K562 (cell line): ENCODE data around the gene TARS1. TPM values are rescaled to one million over a fixed set of nuclear protein-coding genes. Genes with fewer than 3 reads are reported as not detected.

Source experiments
- ATAC-seq: fragments of 200-7000 bp; cut with Tn5 transposase; 3 replicates; pipeline ENCODE4 v1.9.1; 2020; ENCODE audit warnings: moderate library complexity
- BruUV-seq: library from RNA; stranded (reverse); fragments of 400-500 nt; replicated peaks from 2 replicates; lab custom pipeline; 2021; lab: Mats Ljungman, UMichigan
- CTCF ChIA-PET: fragments of 300-600 bp; formaldehyde crosslinking; extraction: SDS; loops from one replicate; lab custom pipeline; 2021; ENCODE audit warnings: low intra/inter-chr PET ratio; lab: Yijun Ruan, JAX
- POLR2A ChIA-PET: fragments of 300-600, 350-650 bp; sonication (Branson Sonifier 250); formaldehyde crosslinking; extraction: SDS; loops from one replicate; lab custom pipeline; 2021; ENCODE audit warnings: antibody characterized with exemption, inconsistent platforms; lab: Yijun Ruan, JAX
- DNase-seq, 4 experiments: peaks; one replicate each; pipeline versions ENCODE4 v3.0.0 to v3.0.0-alpha.2; 2011 to 2018; ENCODE audit warnings: low spot score in 3 of 4, mixed read lengths in 3 of 4; ENCODE audit errors: extremely low read depth in 1 of 4
- FAIRE-seq: peaks from 2 replicates; lab custom pipeline; 2011; peaks lifted over from hg19 to GRCh38; lab: Jason Lieb, UNC
- H2AFZ ChIP-seq: 2 replicates; pipeline ENCODE4 v1.6.0; 2011; ENCODE audit warnings: low read depth, low read length, control low read depth, inconsistent platforms
- H3K27ac ChIP-seq: fragments of 200-600 bp; 3 replicates; pipeline ENCODE4 v1.8.0; 2011; ENCODE audit warnings: low read depth, mild to moderate bottlenecking, control low read depth, inconsistent platforms, low read length, moderate library complexity, mixed read lengths; ENCODE audit errors: extremely low read depth
- H3K27me3 ChIP-seq, 2 experiments: fragments of 300-600 bp in 1 of 2; 2 replicates in 1 of 2; 3 replicates in 1 of 2; pipeline versions ENCODE4 v1.6.0 to v1.8.0; 2011; ENCODE audit warnings: inconsistent platforms in 2 of 2, low read length in 2 of 2, mild to moderate bottlenecking in 1 of 2, mixed read lengths in 1 of 2, moderate library complexity in 1 of 2; ENCODE audit not compliant: control insufficient read depth in 2 of 2, insufficient read depth in 2 of 2
- H3K36me3 ChIP-seq: fragments of 300-600 bp; 3 replicates; pipeline ENCODE4 v1.8.0; 2011; ENCODE audit warnings: mild to moderate bottlenecking, low read length, inconsistent platforms; ENCODE audit not compliant: control insufficient read depth, insufficient read depth
- H3K4me1 ChIP-seq, 2 experiments: fragments of 200-600 bp in 1 of 2; replicated peaks in 1 of 2; 2 replicates in 1 of 2; 3 replicates in 1 of 2; pipeline versions ENCODE4 v1.5.1 to v1.8.0; 2011; ENCODE audit warnings: inconsistent platforms in 2 of 2, low read length in 2 of 2, mild to moderate bottlenecking in 1 of 2, mixed read lengths in 1 of 2, moderate library complexity in 1 of 2; ENCODE audit not compliant: control insufficient read depth in 2 of 2, insufficient read depth in 2 of 2
- H3K4me2 ChIP-seq: 2 replicates; pipeline ENCODE4 v1.6.1; 2011; ENCODE audit warnings: low read length, control low read depth, inconsistent platforms, mixed read lengths; ENCODE audit not compliant: insufficient read depth
- H3K4me3 ChIP-seq: fragments of 200-600 bp; sonication (generic), shearing (Covaris generic); 2 replicates; pipeline ENCODE4 v1.5.1; 2016; ENCODE audit warnings: control low read depth, inconsistent platforms
- H3K79me2 ChIP-seq: fragments of 200-600 bp; 3 replicates; pipeline ENCODE4 v1.8.0; 2011; ENCODE audit warnings: low read length, inconsistent platforms; ENCODE audit not compliant: control insufficient read depth, insufficient read depth
- H3K9ac ChIP-seq, 2 experiments: 2 replicates each; pipeline versions ENCODE4 v1.6.0 to v1.6.1; 2011; ENCODE audit warnings: low read depth in 2 of 2, low read length in 2 of 2, control low read depth in 1 of 2, inconsistent platforms in 1 of 2, mild to moderate bottlenecking in 1 of 2, mixed read lengths in 1 of 2; ENCODE audit not compliant: insufficient read depth in 1 of 2
- H3K9me1 ChIP-seq: one replicate; pipeline ENCODE4 v1.6.0; 2011; ENCODE audit warnings: inconsistent platforms, mild to moderate bottlenecking, low read length, moderate library complexity; ENCODE audit not compliant: control insufficient read depth, insufficient read depth
- H3K9me3 ChIP-seq: replicated peaks from 2 replicates; pipeline ENCODE4 v1.5.1; 2011; ENCODE audit warnings: low read depth, low read length, inconsistent platforms; ENCODE audit not compliant: control insufficient read depth, insufficient read depth
- H4K20me1 ChIP-seq: replicated peaks from 2 replicates; pipeline ENCODE4 v1.6.1; 2011; ENCODE audit warnings: low read length, inconsistent platforms, mixed read lengths; ENCODE audit not compliant: control insufficient read depth, insufficient read depth
- DNMT1 ChIP-seq: fragments of 450-650 bp; IDR thresholded peaks from 2 replicates; pipeline ENCODE4 v1.6.1; 2016; ENCODE audit warnings: antibody characterized with exemption, mild to moderate bottlenecking
- NBN ChIP-seq: fragments of 450-650 bp; IDR thresholded peaks from 2 replicates; pipeline ENCODE4 v1.6.1; 2016; ENCODE audit warnings: low read depth, mild to moderate bottlenecking
- RAD51 ChIP-seq: fragments of 450-650 bp; IDR thresholded peaks from 2 replicates; pipeline ENCODE4 v1.7.1; 2016; ENCODE audit warnings: low read depth, mild to moderate bottlenecking, borderline replicate concordance
- RBFOX2 ChIP-seq: fragments of 200-400 bp; formaldehyde crosslinking; IDR thresholded peaks from 2 replicates; pipeline ENCODE4 v1.6.1; 2017; ENCODE audit warnings: low read depth, mild to moderate bottlenecking, low read length, moderate library complexity
- SAFB ChIP-seq: fragments of 200-400 bp; formaldehyde crosslinking; IDR thresholded peaks from 2 replicates; pipeline ENCODE4 v1.6.1; 2017; ENCODE audit warnings: low read depth, low read length, borderline replicate concordance
- WHSC1 ChIP-seq: IDR thresholded peaks from one replicate; pipeline ENCODE4 v1.6.1; 2012; ENCODE audit warnings: low read length, control low read depth, inconsistent platforms
- ZBED1 ChIP-seq: IDR thresholded peaks from 2 replicates; pipeline ENCODE4 v1.6.1; 2014
- ZNF143 ChIP-seq: sonication (generic); formaldehyde crosslinking; IDR thresholded peaks from 2 replicates; pipeline ENCODE4 v1.9.0; 2022; ENCODE audit warnings: mild to moderate bottlenecking, missing genetic modification reagents
- ZNF75A ChIP-seq: fragments of 450-650 bp; formaldehyde crosslinking; IDR thresholded peaks from 2 replicates; pipeline ENCODE4 v1.4.0; 2020; ENCODE audit warnings: mild to moderate bottlenecking
- ZNF77 ChIP-seq: fragments of 250-450 bp; sonication (Bioruptor Pico); IDR thresholded peaks from 2 replicates; pipeline ENCODE4 v1.5.0; 2020
- WGBS: fragments of 100-300 bp; shearing (Covaris generic); methylation state at CpG from one replicate; pipeline ENCODE4 v1.1.6; 2016; ENCODE audit warnings: low coverage, mixed read lengths; ENCODE audit not compliant: insufficient coverage; ENCODE audit errors: missing lambda C conversion rate; 5-methylcytosine and 5-hydroxymethylcytosine counted together
- in situ Hi-C: fragments of 300-500 bp; cut with MboI; formaldehyde crosslinking; loops from 4 replicates; pipeline ENCODE4 v1.15.0; 2018; ENCODE audit warnings: inconsistent platforms, mixed read lengths
- intact Hi-C: fragments of 100-400 bp; cut with micrococcal nuclease; formaldehyde crosslinking; loops from 2 replicates; pipeline ENCODE4 v1.14.2; 2022
- polyA plus RNA-seq, 8 experiments: library from polyadenylated mRNA; depleted of rRNA in 4 of 8; stranded (reverse) in 5 of 8; unstranded in 3 of 8; fragments of >200 nt; fragmentation: Nextera tagmentation in 2 of 8; fragmentation: Illumina TruSeq in 1 of 8; extraction: Ambion mirVana in 2 of 8; extraction: Trizol in 1 of 8; gene quantifications; 2 replicates each; pipeline versions ENCODE4 v1.2.1 to v1.2.3, GENCODE V29; 2011 to 2014; ENCODE audit warnings: inconsistent platforms in 1 of 8, missing spikeins in 1 of 8
- total RNA-seq, 7 experiments: library from RNA; depleted of rRNA in 6 of 7; stranded (reverse); fragments of >200 nt in 6 of 7; fragmentation: Illumina TruSeq in 2 of 7; extraction: Trizol in 2 of 7; gene quantifications; 2 replicates each; pipeline versions ENCODE4 v1.2.1 to v1.2.3, GENCODE V29; 2011 to 2021; ENCODE audit warnings: low replicate concordance in 1 of 7
- TF ChIP-seq, protein P1 (sequence below): sonication (generic); formaldehyde crosslinking; IDR thresholded peaks from 2 replicates; pipeline ENCODE4 v1.8.1; 2023; ENCODE audit warnings: missing genetic modification reagents, mild to moderate bottlenecking, borderline replicate concordance
- TF ChIP-seq, protein P2 (sequence below): sonication (generic); formaldehyde crosslinking; IDR thresholded peaks from 2 replicates; pipeline ENCODE4 v1.8.0; 2022; ENCODE audit warnings: mild to moderate bottlenecking, missing genetic modification reagents
- TF ChIP-seq, protein P3 (sequence below): fragments of 450-650 bp; IDR thresholded peaks from 2 replicates; pipeline ENCODE4 v1.6.1; 2016

The TARS1 gene
- total and polyA plus RNA-seq, 9 of the 15 experiments (the other 6 are each of a cell fraction or from before 2014, with no cell fraction given) = 263 to 518 (median 439) TPM

DNA sequence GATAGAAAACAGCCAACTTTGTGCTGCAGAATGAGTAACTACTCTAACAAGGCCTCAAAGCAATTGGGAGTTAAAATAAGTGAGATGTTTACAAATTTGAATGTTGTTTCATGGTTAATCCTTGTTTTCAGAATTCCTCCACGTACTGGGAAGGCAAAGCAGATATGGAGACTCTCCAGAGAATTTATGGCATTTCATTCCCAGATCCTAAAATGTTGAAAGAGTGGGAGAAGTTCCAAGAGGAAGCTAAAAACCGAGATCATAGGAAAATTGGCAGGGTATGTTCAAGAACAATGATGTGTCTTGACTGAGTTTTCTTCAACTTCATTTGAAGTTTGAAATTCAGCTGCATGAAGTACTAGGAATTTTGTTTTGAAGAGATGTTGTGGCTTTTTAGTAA, 16.4 kb downstream of the TARS1 start (continued):
- TF ChIP-seq, protein P1, sequence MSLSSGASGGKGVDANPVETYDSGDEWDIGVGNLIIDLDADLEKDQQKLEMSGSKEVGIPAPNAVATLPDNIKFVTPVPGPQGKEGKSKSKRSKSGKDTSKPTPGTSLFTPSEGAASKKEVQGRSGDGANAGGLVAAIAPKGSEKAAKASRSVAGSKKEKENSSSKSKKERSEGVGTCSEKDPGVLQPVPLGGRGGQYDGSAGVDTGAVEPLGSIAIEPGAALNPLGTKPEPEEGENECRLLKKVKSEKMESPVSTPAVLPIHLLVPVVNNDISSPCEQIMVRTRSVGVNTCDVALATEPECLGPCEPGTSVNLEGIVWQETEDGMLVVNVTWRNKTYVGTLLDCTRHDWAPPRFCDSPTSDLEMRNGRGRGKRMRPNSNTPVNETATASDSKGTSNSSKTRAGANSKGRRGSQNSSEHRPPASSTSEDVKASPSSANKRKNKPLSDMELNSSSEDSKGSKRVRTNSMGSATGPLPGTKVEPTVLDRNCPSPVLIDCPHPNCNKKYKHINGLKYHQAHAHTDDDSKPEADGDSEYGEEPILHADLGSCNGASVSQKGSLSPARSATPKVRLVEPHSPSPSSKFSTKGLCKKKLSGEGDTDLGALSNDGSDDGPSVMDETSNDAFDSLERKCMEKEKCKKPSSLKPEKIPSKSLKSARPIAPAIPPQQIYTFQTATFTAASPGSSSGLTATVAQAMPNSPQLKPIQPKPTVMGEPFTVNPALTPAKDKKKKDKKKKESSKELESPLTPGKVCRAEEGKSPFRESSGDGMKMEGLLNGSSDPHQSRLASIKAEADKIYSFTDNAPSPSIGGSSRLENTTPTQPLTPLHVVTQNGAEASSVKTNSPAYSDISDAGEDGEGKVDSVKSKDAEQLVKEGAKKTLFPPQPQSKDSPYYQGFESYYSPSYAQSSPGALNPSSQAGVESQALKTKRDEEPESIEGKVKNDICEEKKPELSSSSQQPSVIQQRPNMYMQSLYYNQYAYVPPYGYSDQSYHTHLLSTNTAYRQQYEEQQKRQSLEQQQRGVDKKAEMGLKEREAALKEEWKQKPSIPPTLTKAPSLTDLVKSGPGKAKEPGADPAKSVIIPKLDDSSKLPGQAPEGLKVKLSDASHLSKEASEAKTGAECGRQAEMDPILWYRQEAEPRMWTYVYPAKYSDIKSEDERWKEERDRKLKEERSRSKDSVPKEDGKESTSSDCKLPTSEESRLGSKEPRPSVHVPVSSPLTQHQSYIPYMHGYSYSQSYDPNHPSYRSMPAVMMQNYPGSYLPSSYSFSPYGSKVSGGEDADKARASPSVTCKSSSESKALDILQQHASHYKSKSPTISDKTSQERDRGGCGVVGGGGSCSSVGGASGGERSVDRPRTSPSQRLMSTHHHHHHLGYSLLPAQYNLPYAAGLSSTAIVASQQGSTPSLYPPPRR (CRISPR knock-in tag) = no peak
- no peak for TF ChIP-seq ZNF75A
- TF ChIP-seq ZNF143 (CRISPR knock-in tag) = no peak
- TF ChIP-seq RAD51 = no peak
- TF ChIP-seq WHSC1 = no peak
- TF ChIP-seq SAFB = no peak
- TF ChIP-seq, all 486 proteins: peak for 0

DNA sequence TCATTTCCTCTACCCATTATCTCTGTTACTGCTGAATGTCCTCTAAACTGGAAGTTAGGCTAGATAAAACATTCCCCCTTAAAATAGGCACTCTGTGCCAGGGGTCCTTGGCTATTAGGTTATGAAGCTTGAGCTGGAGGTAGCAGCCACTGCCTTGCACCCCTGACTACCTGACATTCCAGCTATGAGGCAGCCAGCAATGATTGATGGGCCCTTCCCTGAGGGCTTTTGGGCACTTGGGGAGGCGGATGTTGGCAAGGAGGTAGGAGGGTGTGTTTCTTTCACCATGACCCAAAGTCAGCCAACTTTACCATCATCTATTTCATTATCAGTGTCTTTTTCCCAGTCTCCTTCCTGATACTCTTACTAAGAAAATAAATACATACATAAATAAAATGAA, 17.1 kb downstream of the TARS1 start:
- 100% methylated on average over 1 of the region's 1 CpG for WGBS
- ChIA-PET POLR2A (interaction anchor here (0.7 to 6.7 kb wide), 7 partner anchors 9 to 1008 kb away, joined by 3 to 52 read pairs (median 5); partner anchors contain the start of gene TARS1), CTCF (no interaction called here)
- Histone ChIP-seq H4K20me1 (no peaks in the 10 kb centered on the region), H3K4me2 (no peak overlapping the region), H3K27me3 (no peaks in the 10 kb centered on the region), H3K9me1 (no peaks in the 10 kb centered on the region), H3K27ac (no peak overlapping the region), H3K4me1 (peaks cover 0 to 9% of the 10 kb centered on the region in 2 experiments; a peak in 3 of 5 replicates), H2AFZ (no peak overlapping the region), H3K4me3 (no peak overlapping the region), H3K9ac (no peak overlapping the region), H3K9me3 (no peaks in the 10 kb centered on the region), H3K79me2 (peaks cover 21% of the 10 kb centered on the region; the same call in 2 of the 3 replicates), H3K36me3 (peaks cover 99% of the 10 kb centered on the region)
- ATAC-seq = no peak; the same call in 2 of the 3 replicates
- intact Hi-C loops = no loop called here
- in situ Hi-C loops = loop anchor here (25.0 kb wide), 2 partner anchors 729 to 1454 kb away; partner anchors contain the start of genes BRIX1 and RAD1
- no peak for FAIRE-seq
- BruUV-seq = no TSS peak
- no peak for DNase-seq
- TF ChIP-seq, protein P2, sequence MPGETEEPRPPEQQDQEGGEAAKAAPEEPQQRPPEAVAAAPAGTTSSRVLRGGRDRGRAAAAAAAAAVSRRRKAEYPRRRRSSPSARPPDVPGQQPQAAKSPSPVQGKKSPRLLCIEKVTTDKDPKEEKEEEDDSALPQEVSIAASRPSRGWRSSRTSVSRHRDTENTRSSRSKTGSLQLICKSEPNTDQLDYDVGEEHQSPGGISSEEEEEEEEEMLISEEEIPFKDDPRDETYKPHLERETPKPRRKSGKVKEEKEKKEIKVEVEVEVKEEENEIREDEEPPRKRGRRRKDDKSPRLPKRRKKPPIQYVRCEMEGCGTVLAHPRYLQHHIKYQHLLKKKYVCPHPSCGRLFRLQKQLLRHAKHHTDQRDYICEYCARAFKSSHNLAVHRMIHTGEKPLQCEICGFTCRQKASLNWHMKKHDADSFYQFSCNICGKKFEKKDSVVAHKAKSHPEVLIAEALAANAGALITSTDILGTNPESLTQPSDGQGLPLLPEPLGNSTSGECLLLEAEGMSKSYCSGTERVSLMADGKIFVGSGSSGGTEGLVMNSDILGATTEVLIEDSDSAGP (CRISPR knock-in tag) = no peak
- no peak for TF ChIP-seq ZNF77 (CRISPR knock-in tag)
- no peak for TF ChIP-seq ZBED1
- TF ChIP-seq RBFOX2 = 0 out of 2 replicates have a peak, but pooled peaks have one; percentile 25
- no peak for TF ChIP-seq NBN
- TF ChIP-seq, protein P3, sequence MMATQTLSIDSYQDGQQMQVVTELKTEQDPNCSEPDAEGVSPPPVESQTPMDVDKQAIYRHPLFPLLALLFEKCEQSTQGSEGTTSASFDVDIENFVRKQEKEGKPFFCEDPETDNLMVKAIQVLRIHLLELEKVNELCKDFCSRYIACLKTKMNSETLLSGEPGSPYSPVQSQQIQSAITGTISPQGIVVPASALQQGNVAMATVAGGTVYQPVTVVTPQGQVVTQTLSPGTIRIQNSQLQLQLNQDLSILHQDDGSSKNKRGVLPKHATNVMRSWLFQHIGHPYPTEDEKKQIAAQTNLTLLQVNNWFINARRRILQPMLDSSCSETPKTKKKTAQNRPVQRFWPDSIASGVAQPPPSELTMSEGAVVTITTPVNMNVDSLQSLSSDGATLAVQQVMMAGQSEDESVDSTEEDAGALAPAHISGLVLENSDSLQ = peak; percentile 29; the same call in 1 of the 2 replicates
- TF ChIP-seq DNMT1 = no peak
